CD14-positive monocyte (primary cell): ENCODE data around the gene KCNG2. TPM values are rescaled to one million over a fixed set of nuclear protein-coding genes. Genes with fewer than 3 reads are reported as not detected.
A peak's percentile ranks its signal among the peaks of the same experiment; 100 is the strongest.

ENCODE experiments used
- DNase-seq, 3 donors: peaks; one replicate each; pipeline ENCODE4 v3.0.0-alpha.2; 2011 to 2022
- H2AFZ ChIP-seq: 2 replicates; pipeline ENCODE4 v1.6.0; 2012; ENCODE audit warnings: mild to moderate bottlenecking, low read depth, low read length, inconsistent platforms; ENCODE audit not compliant: insufficient read depth, poor library complexity, severe bottlenecking
- H3K27ac ChIP-seq, 2 donors: 1 replicate in 1 of 2; 2 replicates in 1 of 2; pipeline ENCODE4 v1.5.1; 2012 to 2013; ENCODE audit warnings: low read length in 2 of 2, control low read depth in 1 of 2, inconsistent platforms in 1 of 2, low read depth in 1 of 2, mild to moderate bottlenecking in 1 of 2
- H3K27me3 ChIP-seq, 2 donors: one replicate each; pipeline versions ENCODE4 v1.6.0 to v1.6.1; 2011 to 2013; ENCODE audit warnings: low read length in 2 of 2; ENCODE audit not compliant: control insufficient read depth in 2 of 2, insufficient read depth in 2 of 2
- H3K36me3 ChIP-seq, 2 donors: replicated peaks in 1 of 2; 1 replicate in 1 of 2; 2 replicates in 1 of 2; pipeline versions ENCODE4 v1.5.1 to v1.6.1; 2012 to 2013; ENCODE audit warnings: low read length in 2 of 2, control low read depth in 1 of 2, inconsistent platforms in 1 of 2, mild to moderate bottlenecking in 1 of 2; ENCODE audit not compliant: insufficient read depth in 2 of 2, control insufficient read depth in 1 of 2
- H3K4me1 ChIP-seq, 2 donors: 1 replicate in 1 of 2; 2 replicates in 1 of 2; pipeline versions ENCODE4 v1.5.1 to v1.6.1; 2012 to 2013; ENCODE audit warnings: low read length in 2 of 2, control low read depth in 1 of 2, inconsistent platforms in 1 of 2, mild to moderate bottlenecking in 1 of 2, moderate library complexity in 1 of 2; ENCODE audit not compliant: insufficient read depth in 2 of 2, control insufficient read depth in 1 of 2
- H3K4me2 ChIP-seq: replicated peaks from 2 replicates; pipeline ENCODE3; 2012; ENCODE audit warnings: low read length, moderate library complexity, mild to moderate bottlenecking; ENCODE audit not compliant: poor library complexity, severe bottlenecking; ENCODE audit errors: extremely low read depth
- H3K4me3 ChIP-seq, 3 experiments: fragments of 200-600 bp in 1 of 3; sonication (generic) in 1 of 3; replicated peaks in 1 of 3; 1 replicate in 2 of 3; 2 replicates in 1 of 3; pipeline ENCODE4 v1.5.1; 2011 to 2013; ENCODE audit warnings: low read length in 3 of 3, mild to moderate bottlenecking in 3 of 3, control low read depth in 2 of 3, low read depth in 2 of 3, inconsistent platforms in 1 of 3, moderate library complexity in 1 of 3
- H3K79me2 ChIP-seq: 2 replicates; pipeline ENCODE4 v1.6.0; 2012; ENCODE audit warnings: mild to moderate bottlenecking, control low read depth, inconsistent platforms, low read length, moderate library complexity; ENCODE audit not compliant: insufficient read depth
- H3K9ac ChIP-seq: 2 replicates; pipeline ENCODE4 v1.6.0; 2017; ENCODE audit warnings: low read length, mild to moderate bottlenecking; ENCODE audit not compliant: insufficient read depth, poor library complexity, severe bottlenecking
- H3K9me3 ChIP-seq, 2 donors: replicated peaks in 1 of 2; 1 replicate in 1 of 2; 2 replicates in 1 of 2; pipeline versions ENCODE4 v1.5.1 to v1.6.1; 2012 to 2013; ENCODE audit warnings: low read length in 2 of 2, control low read depth in 1 of 2; ENCODE audit not compliant: control insufficient read depth in 1 of 2, insufficient read depth in 1 of 2
- H4K20me1 ChIP-seq: 2 replicates; pipeline ENCODE4 v1.6.0; 2012; ENCODE audit warnings: mild to moderate bottlenecking, low read length, control low read depth, moderate library complexity; ENCODE audit not compliant: insufficient read depth
- H3K27ac Mint-ChIP-seq, 7 donors: one replicate each; pipeline ENCODE4 v1.8.0; 2020; ENCODE audit warnings: mild to moderate bottlenecking in 7 of 7, mixed read lengths in 7 of 7, moderate library complexity in 6 of 7, inconsistent platforms in 2 of 7
- H3K27me3 Mint-ChIP-seq, 3 donors: one replicate each; pipeline ENCODE4 v1.8.0; 2021 to 2022; ENCODE audit warnings: low read depth in 3 of 3, mild to moderate bottlenecking in 3 of 3, mixed read lengths in 3 of 3, moderate library complexity in 3 of 3, inconsistent platforms in 1 of 3
- H3K36me3 Mint-ChIP-seq, 2 donors: one replicate each; pipeline ENCODE4 v1.8.0; 2020; ENCODE audit warnings: mixed read lengths in 2 of 2, inconsistent platforms in 1 of 2, mild to moderate bottlenecking in 1 of 2
- H3K4me1 Mint-ChIP-seq: one replicate; pipeline ENCODE4 v1.8.0; 2020; ENCODE audit warnings: mild to moderate bottlenecking, mixed read lengths
- H3K4me3 Mint-ChIP-seq, 2 donors: one replicate each; pipeline ENCODE4 v1.8.0; 2020; ENCODE audit warnings: mild to moderate bottlenecking in 2 of 2, mixed read lengths in 2 of 2, moderate library complexity in 1 of 2
- H3K9me3 Mint-ChIP-seq, 7 donors: one replicate each; pipeline ENCODE4 v1.8.0; 2020 to 2022; ENCODE audit warnings: mixed read lengths in 7 of 7, mild to moderate bottlenecking in 6 of 7, moderate library complexity in 6 of 7, inconsistent platforms in 2 of 7
- CTCF ChIP-seq: fragments of 200-600 bp; IDR thresholded peaks from one replicate; pipeline ENCODE4 v1.8.0; 2022; ENCODE audit warnings: antibody characterized with exemption, mild to moderate bottlenecking
- WGBS: methylation state at CpG from one replicate; pipeline ENCODE4 v1.1.5; 2013; ENCODE audit warnings: missing lambda C conversion rate; ENCODE audit not compliant: insufficient coverage; 5-methylcytosine and 5-hydroxymethylcytosine counted together
- intact Hi-C, 2 donors: fragments of 100-400 bp; cut with micrococcal nuclease; formaldehyde crosslinking; loops; one replicate each; pipeline versions ENCODE4 v1.15.0 to v1.15.1; 2023
- polyA plus RNA-seq, 3 donors: library from polyadenylated mRNA; depleted of rRNA in 1 of 3; unstranded in 2 of 3; stranded (reverse) in 1 of 3; fragments of 300-500 nt in 2 of 3; fragments of >200 nt in 1 of 3; fragmentation: Illumina TruSeq in 2 of 3; gene quantifications; 1 replicate in 2 of 3; 2 replicates in 1 of 3; pipeline ENCODE4 v1.2.3, GENCODE V29; 2012 to 2021

Gene KCNG2
- polyA plus RNA-seq, 3 donors, result 0.04 TPM; not detected in 2

GRCh38 chr18:79828258-79828657 is 30.5 kb downstream of the KCNG2 start:
- Histone ChIP-seq H2AFZ (no peak overlapping the region), H3K4me1 (peaks cover 25 to 27% of the 10 kb centered on the region in 2 donors), H3K9me3 (peaks cover 0 to 5% of the 10 kb centered on the region in 2 donors), H3K36me3 (no peaks in the 10 kb centered on the region), H3K27ac (no peak overlapping the region), H3K4me3 (no peak overlapping the region), H3K79me2 (no peaks in the 10 kb centered on the region), H3K9ac (no peak overlapping the region), H4K20me1 (no peaks in the 10 kb centered on the region), H3K4me2 (no peak overlapping the region), H3K27me3 (no peaks in the 10 kb centered on the region)
- Mint-ChIP-seq H3K36me3 (peaks cover under 1 to 2% of the 10 kb centered on the region in 2 donors), H3K4me3 (no peak overlapping the region), H3K27ac (no peak overlapping the region), H3K4me1 (peaks cover 34% of the 10 kb centered on the region), H3K27me3 (no peaks in the 10 kb centered on the region), H3K9me3 (peaks cover 0 to 6% (median 2%) of the 10 kb centered on the region in 7 donors)
- DNase-seq, result no peak
- 98% methylated on average over 4 of the region's 5 CpGs for WGBS
- intact Hi-C loops, result loop anchor here in 1 of 2 donors (10.0 kb wide), 1 partner anchor 127 kb away; the partner anchor contains the start of gene SLC66A2
- TF ChIP-seq CTCF, result no peak

- Histone ChIP-seq H3K4me3 (no peak overlapping the region), H3K4me2 (no peak overlapping the region), H3K79me2 (no peaks in the 10 kb centered on the region), H3K36me3 (no peaks in the 10 kb centered on the region), H3K27me3 (no peaks in the 10 kb centered on the region), H3K9ac (no peak overlapping the region), H3K27ac (no peak overlapping the region), H3K9me3 (peaks cover 0 to 5% of the 10 kb centered on the region in 2 donors), H4K20me1 (no peaks in the 10 kb centered on the region), H2AFZ (no peak overlapping the region), H3K4me1 (peaks cover 17% of the 10 kb centered on the region in 2 donors)
- no peak overlapping the region for H3K4me3 Mint-ChIP-seq
- TF ChIP-seq CTCF, result no peak
- 89% methylated on average over 16 of the region's 17 CpGs for WGBS
- H3K27me3 Mint-ChIP-seq, result peaks cover 0 to 1% (median 0%) of the 10 kb centered on the region in 3 donors
- H3K9me3 Mint-ChIP-seq, result peaks cover 0 to 6% (median 4%) of the 10 kb centered on the region in 7 donors
- intact Hi-C loops, result loop anchor here in 1 of 2 donors (10.0 kb wide), 1 partner anchor 126 kb away; the partner anchor contains the start of gene SLC66A2
- no peaks in the 10 kb centered on the region for H3K36me3 Mint-ChIP-seq
- H3K4me1 Mint-ChIP-seq, result peaks cover 27% of the 10 kb centered on the region
- no peak for DNase-seq
- peak overlapping the region in 1 of 7 donors; percentile 4 for H3K27ac Mint-ChIP-seq
Measured at GRCh38 chr18:79829136-79829854, 31.6 kb downstream of the KCNG2 start.
